Ammon's horn (tissue), 1 donor: Measurements from ENCODE around the gene OVOL1.
"Not testable (repeated sequence)": the region's sequence is repeated elsewhere in the genome, so short reads cannot be mapped to it uniquely, and the experiment has no call there.

Experiments used
- DNase-seq: peaks from one replicate; pipeline ENCODE4 v3.0.0-alpha.2; 2016; ENCODE audit warnings: low spot score

The OVOL1 gene

DNA sequence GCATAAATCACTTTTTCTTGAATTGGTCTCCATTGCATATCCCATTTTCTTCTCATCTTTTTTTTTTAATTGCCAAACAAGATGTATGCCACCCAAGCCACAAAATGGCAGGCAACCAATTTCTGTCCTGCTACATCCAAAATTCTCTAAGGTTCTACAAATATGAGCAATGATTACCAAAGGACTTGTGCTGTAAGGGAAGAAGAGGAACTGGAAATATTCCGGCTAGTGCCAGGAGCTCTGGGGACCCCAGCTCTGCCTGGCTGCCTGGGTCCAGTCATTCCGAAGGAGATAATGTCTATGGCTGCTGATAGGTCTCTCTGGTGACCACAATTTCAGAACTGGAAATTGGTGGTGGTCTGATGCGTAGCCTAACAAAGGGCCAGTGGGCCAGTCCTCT is 29.8 kb downstream of the OVOL1 start:
- no peak for DNase-seq

DNA sequence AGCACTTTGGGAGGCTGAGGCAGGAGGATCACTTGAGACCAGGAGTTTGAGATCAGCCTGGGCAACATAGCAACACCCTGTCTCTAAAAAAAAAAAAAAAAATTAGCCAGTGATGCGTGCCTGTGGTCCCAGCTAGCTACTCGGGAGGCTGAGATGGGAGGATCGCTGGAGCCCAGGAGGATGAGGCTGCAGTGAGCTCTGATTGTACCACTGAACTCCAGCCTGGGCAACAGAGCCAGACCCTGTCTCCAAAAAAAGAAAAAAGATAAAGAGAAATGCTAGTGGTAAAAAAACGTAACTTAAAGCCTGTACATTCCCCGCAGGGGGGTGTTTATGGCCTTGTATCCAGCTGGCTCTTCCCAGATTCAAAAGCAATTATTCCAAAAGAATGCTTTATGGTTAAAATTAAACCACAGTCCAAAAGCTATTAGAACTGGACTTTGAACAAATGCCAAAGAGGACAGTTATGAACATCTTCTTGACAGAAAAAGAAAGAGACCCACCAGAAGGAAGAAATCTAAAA is 30.5 kb downstream of the OVOL1 start:
- no peak for DNase-seq

DNA sequence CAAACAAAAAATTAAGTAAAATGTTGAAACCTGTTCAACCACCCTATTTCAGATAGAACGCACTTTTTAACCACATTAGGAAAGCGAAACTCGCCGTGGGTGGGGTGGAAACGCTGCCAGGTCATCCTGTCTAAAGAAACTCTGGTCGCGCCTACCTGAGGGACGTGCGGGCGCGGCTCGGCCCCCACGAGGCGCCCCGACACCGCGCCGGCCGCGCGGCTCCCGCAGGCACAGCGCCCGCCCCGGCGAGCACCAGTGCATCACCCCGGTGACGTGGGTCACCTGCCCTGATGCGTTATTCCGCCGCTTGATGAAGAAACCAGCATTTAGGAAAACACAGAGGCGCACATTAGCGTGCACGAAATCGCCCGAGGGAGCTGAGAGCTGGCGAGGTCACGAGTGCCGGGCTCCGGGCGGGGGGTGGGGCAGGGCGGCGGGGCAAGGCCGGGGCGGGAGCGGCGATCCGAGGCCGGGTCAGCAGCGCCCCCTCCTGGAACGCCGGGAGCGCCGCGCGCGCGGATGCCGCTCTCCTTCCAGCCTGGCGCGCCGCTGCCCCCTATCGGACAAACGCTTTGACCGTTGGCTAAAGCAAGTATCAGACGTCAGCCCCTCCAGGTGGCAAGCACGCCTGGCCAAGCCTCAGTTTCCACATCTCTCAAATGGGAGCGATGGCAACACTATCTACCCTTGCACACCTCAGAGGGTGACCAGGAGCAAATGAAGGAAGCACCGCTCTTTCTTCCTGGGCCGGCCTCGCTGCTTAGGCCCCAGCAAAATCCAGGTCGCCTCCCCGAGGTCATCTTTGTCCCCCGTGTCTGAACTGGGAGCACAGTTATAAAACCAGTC is 31.2 kb downstream of the OVOL1 start:
- peak; percentile 93 for DNase-seq

DNA sequence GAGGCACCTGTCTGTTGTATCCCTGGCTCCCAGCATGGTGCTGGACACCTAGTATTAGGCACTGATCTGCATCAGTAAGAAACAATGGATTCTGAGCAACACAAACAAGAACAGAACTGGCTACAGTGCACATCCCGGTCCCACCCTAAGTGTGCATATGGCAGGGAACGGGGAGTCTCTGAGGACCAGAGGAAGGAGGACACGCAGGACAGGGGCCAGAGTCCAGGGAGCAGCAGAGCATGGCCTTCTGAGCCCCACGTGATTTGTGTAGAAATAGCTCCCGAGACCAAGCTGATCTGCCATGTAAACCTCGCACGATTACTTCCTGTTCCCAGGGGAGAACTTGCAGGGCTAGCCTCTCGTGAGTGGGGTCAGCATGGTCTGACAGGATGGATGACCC is 34.2 kb downstream of the OVOL1 start:
- DNase-seq, result no peak

GRCh38 chr11:65822776-65823528 is 36.1 kb downstream of the OVOL1 start:
- DNase-seq, result no peak

DNA sequence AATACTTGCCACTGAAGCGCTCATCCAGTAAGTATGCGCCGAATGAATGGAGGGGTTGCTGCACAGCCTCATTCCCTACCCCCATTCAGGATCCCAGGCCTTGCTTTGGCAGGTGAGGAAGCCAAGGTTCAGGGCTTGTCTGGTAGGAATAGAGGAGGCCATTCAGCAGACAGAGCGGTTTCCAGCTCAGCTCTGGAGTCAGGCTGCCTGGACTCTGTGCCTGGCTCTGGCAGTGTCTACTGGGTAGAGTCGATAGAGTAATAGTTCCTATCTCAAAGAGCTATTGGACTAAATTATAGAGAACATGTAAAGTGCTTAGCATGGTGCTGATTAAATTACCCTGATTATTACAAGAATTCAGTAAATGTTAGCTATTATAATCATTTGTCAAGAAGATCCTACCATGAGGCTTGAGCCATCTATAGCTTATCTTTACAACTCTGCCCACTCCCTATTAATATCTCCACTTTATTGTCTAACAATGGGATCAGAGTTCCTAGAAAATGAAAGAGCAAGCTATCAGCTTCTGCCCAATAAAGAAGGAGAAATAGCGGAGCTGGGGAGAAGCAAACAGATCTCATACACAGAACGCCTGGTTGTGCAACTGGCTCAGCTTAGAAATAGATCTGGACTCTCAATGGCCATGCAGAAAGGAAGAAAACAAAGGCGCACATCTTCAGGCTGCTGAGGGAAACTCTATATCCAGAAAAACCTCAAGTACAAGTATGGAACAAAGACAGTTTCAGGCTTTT is 40.3 kb downstream of the OVOL1 start:
- no peak for DNase-seq

- DNase-seq, result no peak
Measured at GRCh38 chr11:65829459-65829858, 42.6 kb downstream of the OVOL1 start.

DNA sequence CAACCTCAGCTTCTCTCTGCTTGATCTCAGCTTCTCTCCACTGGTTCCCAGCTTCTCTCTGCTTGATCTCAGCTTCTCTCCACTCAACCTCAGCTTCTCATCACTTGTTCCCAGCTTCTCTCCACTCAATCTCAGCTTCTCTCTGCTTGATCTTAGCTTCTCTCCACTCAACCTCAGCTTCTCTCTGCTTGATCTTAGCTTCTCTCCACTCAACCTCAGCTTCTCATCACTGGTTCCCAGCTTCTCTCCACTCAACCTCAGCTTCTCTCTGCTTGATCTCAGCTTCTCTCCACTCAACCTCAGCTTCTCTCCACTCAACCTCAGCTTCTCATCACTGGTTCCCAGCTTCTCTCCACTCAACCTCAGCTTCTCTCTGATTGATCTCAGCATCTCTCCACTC is 45.4 kb downstream of the OVOL1 start:
- DNase-seq, result not testable (repeated sequence)

- DNase-seq, result peak; percentile 98
Measured at GRCh38 chr11:65833297-65834030, 46.6 kb downstream of the OVOL1 start, which contains the start of gene SNX32. TSS of gene SNX32 (plus strand) at chr11:65833963. CDS start at chr11:65834066, 103 bp downstream.

DNA sequence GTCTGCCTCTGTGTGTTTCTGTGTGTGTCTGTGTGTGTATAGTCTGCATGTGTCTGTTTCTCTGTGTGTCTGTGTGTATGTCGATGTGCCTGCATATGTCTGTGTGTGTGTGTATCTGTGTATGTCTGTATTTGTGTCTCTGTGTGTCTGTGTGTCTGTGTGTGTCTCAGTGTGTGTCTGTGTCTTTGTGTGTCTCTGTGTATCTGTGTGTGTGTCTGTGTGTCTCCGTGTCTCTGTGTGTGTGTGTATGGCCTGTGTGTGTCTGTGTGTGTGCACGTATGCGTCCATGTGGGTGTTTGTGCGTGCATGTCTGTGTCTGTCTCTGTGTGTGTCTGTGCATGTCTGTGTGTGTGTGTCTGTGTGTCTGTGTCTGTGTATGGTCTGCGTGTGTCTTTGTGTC is 47.3 kb downstream of the OVOL1 start:
- no peak for DNase-seq

DNA sequence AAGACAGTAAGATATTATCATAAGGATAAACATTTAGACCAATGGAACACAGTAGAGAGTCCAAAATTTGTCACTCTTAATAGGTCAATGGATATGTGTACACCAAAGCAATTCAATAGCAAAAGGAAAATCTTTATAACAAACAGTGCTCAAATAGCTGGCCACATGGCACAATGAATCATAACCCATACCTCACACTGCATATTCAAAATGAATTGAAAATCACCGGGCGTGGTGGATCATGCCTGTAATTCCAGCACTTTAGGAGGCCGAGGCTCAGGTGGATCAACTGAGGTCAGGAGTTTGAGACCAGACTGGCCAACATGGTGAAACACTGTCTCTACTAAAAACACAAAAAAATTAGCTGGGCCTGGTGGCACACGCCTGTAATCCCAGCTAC is 55.3 kb downstream of the OVOL1 start:
- DNase-seq, result no peak

- DNase-seq, result no peak
Measured at GRCh38 chr11:65843811-65844210, 56.9 kb downstream of the OVOL1 start.

GRCh38 chr11:65844231-65844872 is 57.5 kb downstream of the OVOL1 start:
- no peak for DNase-seq
